Measurements from ENCODE around the gene ANKS1A.

The ANKS1A gene

GRCh38 chr6:35049900-35050756 lies 161.1 kb downstream of the ANKS1A start:
- in situ Hi-C loops (cut with HindIII; ENCODE audit: low pct_unique_long_range_greater_than_20kb, low sequenced_read_pairs): no loop called here
- TF ChIP-seq JUND (IDR thresholded peaks at IDR 0.05; ENCODE audit: low read depth): no peak
- DNase-seq (ENCODE audit: low read depth in 1 of 2, low spot score in 1 of 2): no peak

- in situ Hi-C loops (cut with HindIII; ENCODE audit: low pct_unique_long_range_greater_than_20kb, low sequenced_read_pairs): no loop called here
- no peak for DNase-seq (ENCODE audit: low read depth in 1 of 2, low spot score in 1 of 2)
- no peak for TF ChIP-seq JUND (IDR thresholded peaks at IDR 0.05; ENCODE audit: low read depth)
These were observed 161.8 kb downstream of the ANKS1A start for GRCh38 chr6:35050757-35051330.

DNA sequence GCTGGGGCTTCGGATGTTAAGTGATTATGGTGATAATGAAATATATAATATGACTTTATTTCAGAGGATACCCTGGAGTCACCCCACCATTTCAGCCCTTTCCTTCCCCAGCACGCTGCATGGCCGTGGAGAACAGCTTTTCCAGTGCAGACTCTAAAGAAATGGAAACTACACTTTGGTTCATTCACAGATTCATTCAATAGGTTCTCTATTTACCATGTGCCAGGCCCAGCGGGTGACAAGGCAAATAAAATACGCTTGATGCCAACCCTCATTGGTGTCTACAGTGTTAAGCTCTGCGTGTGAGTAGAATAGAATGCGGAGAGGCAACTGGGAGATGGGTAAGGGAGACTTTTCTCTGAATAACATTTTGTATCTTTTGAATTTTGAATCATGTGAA lies 162.3 kb downstream of the ANKS1A start:
- no peak for DNase-seq (ENCODE audit: low read depth in 1 of 2, low spot score in 1 of 2)
- in situ Hi-C loops (cut with HindIII; ENCODE audit: low pct_unique_long_range_greater_than_20kb, low sequenced_read_pairs): no loop called here
- TF ChIP-seq JUND (IDR thresholded peaks at IDR 0.05; ENCODE audit: low read depth): no peak

DNA sequence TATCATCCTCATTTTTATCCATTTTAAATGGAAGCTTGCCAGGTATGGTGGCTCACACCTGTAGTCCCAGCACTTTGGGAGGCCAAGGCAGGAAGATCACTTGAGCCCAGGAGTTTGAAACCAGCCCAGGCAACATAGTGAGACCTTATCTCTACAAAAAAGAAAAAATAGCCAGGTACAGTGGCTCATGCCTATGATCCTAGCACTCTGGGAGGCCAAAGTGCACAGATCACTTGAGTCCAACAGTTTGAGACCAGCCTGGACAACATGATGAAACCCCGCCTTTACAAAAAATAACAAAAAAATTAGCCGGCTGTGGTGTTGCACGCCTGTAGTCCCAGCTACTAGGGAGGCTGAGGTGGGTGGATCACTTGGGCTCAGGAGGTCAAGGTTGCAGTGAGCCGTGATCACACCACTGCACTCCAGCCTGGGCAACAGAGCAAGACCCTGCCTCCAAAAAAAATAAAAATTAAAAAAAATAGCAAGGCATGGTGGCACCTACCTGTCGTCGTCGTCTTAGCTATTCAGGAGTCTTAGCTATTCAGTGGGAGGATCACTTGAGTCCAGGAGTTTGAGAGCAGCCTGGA lies 163.0 kb downstream of the ANKS1A start:
- no peak for DNase-seq (ENCODE audit: low read depth in 1 of 2, low spot score in 1 of 2)
- no peak for TF ChIP-seq JUND (IDR thresholded peaks at IDR 0.05; ENCODE audit: low read depth)
- in situ Hi-C loops (cut with HindIII; ENCODE audit: low pct_unique_long_range_greater_than_20kb, low sequenced_read_pairs): no loop called here

GRCh38 chr6:35052694-35053565 lies 163.9 kb downstream of the ANKS1A start:
- no peak for TF ChIP-seq JUND (IDR thresholded peaks at IDR 0.05; ENCODE audit: low read depth)
- no peak for DNase-seq (ENCODE audit: low read depth in 1 of 2, low spot score in 1 of 2)
- in situ Hi-C loops (cut with HindIII; ENCODE audit: low pct_unique_long_range_greater_than_20kb, low sequenced_read_pairs): no loop called here

DNA sequence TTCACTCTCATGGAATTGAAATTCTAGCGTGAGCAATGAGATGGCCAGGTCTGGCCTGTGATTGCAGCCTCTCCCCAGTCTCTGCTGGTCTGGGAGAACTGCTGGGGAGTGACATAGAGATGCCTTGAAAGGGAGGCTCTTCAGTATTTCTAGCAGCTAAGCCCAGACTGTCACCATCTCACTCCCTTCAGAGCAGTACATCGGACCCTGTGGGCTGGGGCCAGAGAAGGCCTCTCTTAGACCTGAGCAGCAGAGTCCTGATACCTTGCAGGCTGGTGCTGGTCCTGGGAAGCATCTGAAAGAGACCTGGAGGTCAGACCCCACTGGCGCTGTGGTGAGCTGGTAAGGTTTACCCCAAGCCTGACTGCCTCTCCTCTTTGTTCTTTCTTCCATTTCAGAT lies 164.6 kb downstream of the ANKS1A start:
- in situ Hi-C loops (cut with HindIII; ENCODE audit: low pct_unique_long_range_greater_than_20kb, low sequenced_read_pairs): no loop called here
- TF ChIP-seq JUND (IDR thresholded peaks at IDR 0.05; ENCODE audit: low read depth): no peak
- DNase-seq (ENCODE audit: low read depth in 1 of 2, low spot score in 1 of 2): no peak

- in situ Hi-C loops (cut with HindIII; ENCODE audit: low pct_unique_long_range_greater_than_20kb, low sequenced_read_pairs): no loop called here
These were observed 165.2 kb downstream of the ANKS1A start for GRCh38 chr6:35054106-35054742.

DNA sequence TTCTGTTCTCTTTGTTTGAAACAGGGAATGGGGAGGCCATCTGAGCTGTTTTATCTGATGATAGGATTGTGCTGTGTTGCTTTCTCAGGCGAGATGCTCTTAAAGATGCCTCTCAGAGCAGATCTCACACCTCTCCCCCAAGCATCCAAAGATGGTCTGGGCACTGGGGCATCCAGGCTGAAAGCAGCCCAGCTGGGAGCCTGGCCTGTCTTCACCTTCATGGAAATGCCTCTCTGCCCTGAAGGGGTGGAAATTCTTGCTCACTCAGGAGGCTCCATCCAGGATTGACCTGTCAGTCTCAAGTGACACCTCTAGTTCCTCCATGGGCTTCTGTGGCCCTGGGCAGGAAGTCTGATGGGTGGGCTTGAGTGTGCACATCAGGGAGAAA lies 165.7 kb downstream of the ANKS1A start:
- in situ Hi-C loops (cut with HindIII; ENCODE audit: low pct_unique_long_range_greater_than_20kb, low sequenced_read_pairs): no loop called here
- DNase-seq (ENCODE audit: low read depth in 1 of 2, low spot score in 1 of 2): no peak

More at GRCh38 chr6:35054106-35054742, 165.2 kb downstream of the ANKS1A start:
- DNase-seq (ENCODE audit: low read depth in 1 of 2, low spot score in 1 of 2): no peak
- TF ChIP-seq JUND (IDR thresholded peaks at IDR 0.05; ENCODE audit: low read depth): no peak

GRCh38 chr6:35055891-35056290 lies 166.8 kb downstream of the ANKS1A start:
- no peak for DNase-seq (ENCODE audit: low read depth in 1 of 2, low spot score in 1 of 2)
- TF ChIP-seq JUND (IDR thresholded peaks at IDR 0.05; ENCODE audit: low read depth): no peak
- in situ Hi-C loops (cut with HindIII; ENCODE audit: low pct_unique_long_range_greater_than_20kb, low sequenced_read_pairs): no loop called here

More for the DNA sequence above, 165.7 kb downstream of the ANKS1A start:
- TF ChIP-seq JUND (IDR thresholded peaks at IDR 0.05; ENCODE audit: low read depth): no peak

DNA sequence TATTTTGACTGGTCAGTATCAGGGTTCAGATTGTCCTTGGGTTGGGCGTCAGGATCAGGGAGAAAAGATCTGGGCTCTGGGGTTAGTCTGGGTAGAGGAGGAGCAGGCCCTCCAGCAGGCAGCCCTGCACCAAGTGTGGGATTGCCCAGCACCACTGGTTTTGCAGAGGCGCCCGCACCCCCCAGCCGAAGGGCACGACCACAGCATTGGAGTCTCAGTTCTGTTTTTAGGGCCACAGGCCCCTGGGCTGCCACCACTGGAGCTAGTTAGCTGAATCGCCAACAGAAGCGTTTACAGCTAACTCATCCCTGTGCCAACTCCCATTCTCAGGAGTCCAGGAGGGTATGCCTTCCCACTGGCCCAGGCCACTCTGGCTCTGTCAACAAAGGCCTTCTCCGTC lies 167.9 kb downstream of the ANKS1A start:
- DNase-seq (ENCODE audit: low read depth in 1 of 2, low spot score in 1 of 2): no peak
- no peak for TF ChIP-seq JUND (IDR thresholded peaks at IDR 0.05; ENCODE audit: low read depth)
- in situ Hi-C loops (cut with HindIII; ENCODE audit: low pct_unique_long_range_greater_than_20kb, low sequenced_read_pairs): no loop called here

- in situ Hi-C loops (cut with HindIII; ENCODE audit: low pct_unique_long_range_greater_than_20kb, low sequenced_read_pairs): no loop called here
- no peak for TF ChIP-seq JUND (IDR thresholded peaks at IDR 0.05; ENCODE audit: low read depth)
- no peak for DNase-seq (ENCODE audit: low read depth in 1 of 2, low spot score in 1 of 2)
These were observed 168.6 kb downstream of the ANKS1A start for GRCh38 chr6:35057449-35058357.

Measured in T47D (cell line).